GM12875 (cell line): ENCODE measurements around the gene ATP23.

ENCODE experiments used
- H3K4me3 ChIP-seq: one replicate; pipeline ENCODE4 v1.5.1; 2011; ENCODE audit warnings: low read depth, low read length, control low read depth
- CTCF ChIP-seq: IDR thresholded peaks from 2 replicates; pipeline ENCODE4 v1.5.1; 2011; ENCODE audit warnings: low read depth, mild to moderate bottlenecking, control low read depth, inconsistent platforms, low read length, moderate library complexity, borderline replicate concordance; ENCODE audit not compliant: insufficient read depth

ATP23 gene

GRCh38 chr12:58008634-58009033 lies 67.3 kb downstream of the ATP23 start:
- TF ChIP-seq CTCF, result no peak
- no peak overlapping the region for H3K4me3 ChIP-seq
